Right lobe of liver (tissue), 4 donors: ENCODE measurements around the gene RHEX.

Source experiments
- POLR2A ChIP-seq: fragments of 450-650 bp; IDR thresholded peaks from one replicate; pipeline ENCODE4 v1.6.1; 2017; ENCODE audit warnings: antibody characterized with exemption, mild to moderate bottlenecking
- TF ChIP-seq, protein P1 (sequence below), 4 donors: fragments of 200-600 bp in 3 of 4; fragments of 450-650 bp in 1 of 4; IDR thresholded peaks; one replicate each; pipeline versions ENCODE4 v1.5.1 to v1.8.0; 2016 to 2022; ENCODE audit warnings: antibody characterized with exemption in 4 of 4, mild to moderate bottlenecking in 2 of 4
- donor health status: DM: no; HTN: no; CAD: no.
- donor health status: DM: no; HTN: no; CAD: no.
- donor health status: DM: no; HTN: yes; CAD: no.

GRCh38 chr1:206083750-206084149, 30.8 kb downstream of the RHEX start:
- no peak for TF ChIP-seq POLR2A
- TF ChIP-seq, protein P1, sequence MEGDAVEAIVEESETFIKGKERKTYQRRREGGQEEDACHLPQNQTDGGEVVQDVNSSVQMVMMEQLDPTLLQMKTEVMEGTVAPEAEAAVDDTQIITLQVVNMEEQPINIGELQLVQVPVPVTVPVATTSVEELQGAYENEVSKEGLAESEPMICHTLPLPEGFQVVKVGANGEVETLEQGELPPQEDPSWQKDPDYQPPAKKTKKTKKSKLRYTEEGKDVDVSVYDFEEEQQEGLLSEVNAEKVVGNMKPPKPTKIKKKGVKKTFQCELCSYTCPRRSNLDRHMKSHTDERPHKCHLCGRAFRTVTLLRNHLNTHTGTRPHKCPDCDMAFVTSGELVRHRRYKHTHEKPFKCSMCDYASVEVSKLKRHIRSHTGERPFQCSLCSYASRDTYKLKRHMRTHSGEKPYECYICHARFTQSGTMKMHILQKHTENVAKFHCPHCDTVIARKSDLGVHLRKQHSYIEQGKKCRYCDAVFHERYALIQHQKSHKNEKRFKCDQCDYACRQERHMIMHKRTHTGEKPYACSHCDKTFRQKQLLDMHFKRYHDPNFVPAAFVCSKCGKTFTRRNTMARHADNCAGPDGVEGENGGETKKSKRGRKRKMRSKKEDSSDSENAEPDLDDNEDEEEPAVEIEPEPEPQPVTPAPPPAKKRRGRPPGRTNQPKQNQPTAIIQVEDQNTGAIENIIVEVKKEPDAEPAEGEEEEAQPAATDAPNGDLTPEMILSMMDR (IDR thresholded peaks at IDR 0.05), result no peak
